Liver (tissue), 9 donors: ENCODE data around the gene UBR4. TPM values are rescaled to one million over a fixed set of nuclear protein-coding genes. Genes with fewer than 3 reads are reported as not detected.
"Not testable (repeated sequence)": the region's sequence is repeated elsewhere in the genome, so short reads cannot be mapped to it uniquely, and the experiment has no call there.

Source experiments
- DNase-seq: peaks from one replicate; pipeline ENCODE4 v3.0.0-alpha.2; 2017; ENCODE audit warnings: low spot score
- H3K27ac ChIP-seq, 2 donors: one replicate each; pipeline ENCODE4 v1.7.0; 2013; ENCODE audit warnings: inconsistent platforms in 2 of 2, low read length in 2 of 2, control low read depth in 1 of 2, low read depth in 1 of 2, mild to moderate bottlenecking in 1 of 2
- H3K27me3 ChIP-seq, 4 donors: one replicate each; pipeline versions ENCODE4 v1.6.1 to v1.7.0; 2013; ENCODE audit warnings: low read length in 3 of 4, inconsistent platforms in 1 of 4, mild to moderate bottlenecking in 1 of 4, moderate library complexity in 1 of 4; ENCODE audit not compliant: control insufficient read depth in 4 of 4, insufficient read depth in 4 of 4
- H3K36me3 ChIP-seq, 4 donors: one replicate each; pipeline versions ENCODE4 v1.6.1 to v1.7.0; 2013; ENCODE audit warnings: low read length in 3 of 4, mild to moderate bottlenecking in 3 of 4, low read depth in 1 of 4, moderate library complexity in 1 of 4; ENCODE audit not compliant: control insufficient read depth in 4 of 4, insufficient read depth in 3 of 4
- H3K4me1 ChIP-seq, 4 donors: one replicate each; pipeline versions ENCODE4 v1.6.1 to v1.7.0; 2013; ENCODE audit warnings: low read length in 3 of 4, mild to moderate bottlenecking in 3 of 4, moderate library complexity in 1 of 4; ENCODE audit not compliant: control insufficient read depth in 4 of 4, insufficient read depth in 4 of 4
- H3K4me3 ChIP-seq, 3 donors: one replicate each; pipeline versions ENCODE4 v1.6.1 to v1.7.0; 2013; ENCODE audit warnings: low read length in 3 of 3, control low read depth in 1 of 3, low read depth in 1 of 3, mild to moderate bottlenecking in 1 of 3
- H3K9ac ChIP-seq, 2 donors: one replicate each; pipeline ENCODE4 v1.7.0; 2013; ENCODE audit warnings: low read length in 2 of 2, mild to moderate bottlenecking in 2 of 2, moderate library complexity in 2 of 2, control low read depth in 1 of 2, low read depth in 1 of 2
- H3K9me3 ChIP-seq, 4 donors: one replicate each; pipeline versions ENCODE4 v1.6.1 to v1.7.0; 2013; ENCODE audit warnings: low read length in 3 of 4; ENCODE audit not compliant: control insufficient read depth in 4 of 4
- EGR1 ChIP-seq, 2 donors: IDR thresholded peaks; 2 replicates each; pipeline ENCODE4 v1.6.1; 2016 to 2018; ENCODE audit warnings: antibody characterized with exemption in 2 of 2, low read depth in 2 of 2
- FOXA1 ChIP-seq: IDR thresholded peaks from 2 replicates; pipeline ENCODE4 v1.6.1; 2016; ENCODE audit warnings: antibody characterized with exemption
- FOXA2 ChIP-seq: IDR thresholded peaks from 2 replicates; pipeline ENCODE4 v1.6.1; 2016; ENCODE audit warnings: antibody characterized with exemption
- GABPA ChIP-seq, 2 donors: IDR thresholded peaks in 1 of 2; conservative IDR thresholded peaks in 1 of 2; 2 replicates each; pipeline ENCODE4 v1.6.1; 2016; ENCODE audit warnings: antibody characterized with exemption in 2 of 2, mild to moderate bottlenecking in 1 of 2, moderate library complexity in 1 of 2
- HNF4A ChIP-seq, 2 donors: conservative IDR thresholded peaks; 2 replicates each; pipeline ENCODE4 v1.6.1; 2016; ENCODE audit warnings: antibody characterized with exemption in 2 of 2, mild to moderate bottlenecking in 2 of 2
- HNF4G ChIP-seq: IDR thresholded peaks from 2 replicates; pipeline ENCODE4 v1.6.1; 2016; ENCODE audit warnings: antibody characterized with exemption
- NR2F2 ChIP-seq: IDR thresholded peaks from 2 replicates; pipeline ENCODE4 v1.6.1; 2016; ENCODE audit warnings: antibody characterized with exemption
- RAD21 ChIP-seq, 2 donors: IDR thresholded peaks; 2 replicates each; pipeline ENCODE4 v1.6.1; 2016; ENCODE audit warnings: antibody characterized with exemption in 2 of 2, mild to moderate bottlenecking in 2 of 2
- RXRA ChIP-seq, 2 donors: IDR thresholded peaks; 2 replicates each; pipeline ENCODE4 v1.6.1; 2017 to 2018; ENCODE audit warnings: antibody characterized with exemption in 2 of 2, mild to moderate bottlenecking in 1 of 2
- SP1 ChIP-seq: IDR thresholded peaks from 2 replicates; pipeline ENCODE4 v1.6.1; 2018; ENCODE audit warnings: antibody characterized with exemption, mild to moderate bottlenecking
- TAF1 ChIP-seq: conservative IDR thresholded peaks from 2 replicates; pipeline ENCODE4 v1.6.1; 2016; ENCODE audit warnings: antibody characterized with exemption, mild to moderate bottlenecking
- YY1 ChIP-seq: IDR thresholded peaks from 2 replicates; pipeline ENCODE4 v1.6.1; 2016; ENCODE audit warnings: antibody characterized with exemption, mild to moderate bottlenecking
- WGBS: extraction: QIAGEN DNeasy Blood & Tissue Kit; methylation state at CpG from one replicate; pipeline ENCODE4 v1.1.7; 2013; 5-methylcytosine and 5-hydroxymethylcytosine counted together
- polyA plus RNA-seq, 2 donors: library from polyadenylated mRNA; stranded (reverse) in 1 of 2; unstranded in 1 of 2; fragments of 200-250 nt in 1 of 2; fragments of >200 nt in 1 of 2; fragmentation: Nextera tagmentation in 1 of 2; extraction: Ambion mirVana in 1 of 2; gene quantifications; one replicate each; pipeline versions ENCODE4 v1.2.1 to v1.2.3, GENCODE V29; 2013 to 2015
- total RNA-seq, 2 donors: library from RNA; depleted of rRNA; stranded (reverse); fragments of >200 nt; gene quantifications; one replicate each; pipeline ENCODE4 v1.2.3, GENCODE V29; 2014
- TF ChIP-seq, protein P1 (sequence below): IDR thresholded peaks from 2 replicates; pipeline ENCODE4 v1.6.1; 2016; ENCODE audit warnings: antibody characterized with exemption
- TF ChIP-seq, protein P2 (sequence below): fragments of 150-350 bp; IDR thresholded peaks from 2 replicates; pipeline ENCODE4 v1.5.1; 2017; ENCODE audit warnings: improper control_type of control experiment, low read depth, low read length; ENCODE audit not compliant: missing input control
- TF ChIP-seq, protein P3 (sequence below): IDR thresholded peaks from 2 replicates; pipeline ENCODE4 v1.6.1; 2016; ENCODE audit warnings: antibody characterized with exemption
- TF ChIP-seq, protein P4 (sequence below): IDR thresholded peaks from 2 replicates; pipeline ENCODE4 v1.6.1; 2016; ENCODE audit warnings: antibody characterized with exemption, mild to moderate bottlenecking
- TF ChIP-seq, protein P5 (sequence below): IDR thresholded peaks from 2 replicates; pipeline ENCODE4 v1.6.1; 2016; ENCODE audit warnings: antibody characterized with exemption
- donor health status: healthy.
- donor health status: healthy.
- donor health status: healthy.
- donor health status: healthy.
- donor health status: healthy.

Gene UBR4
- total and polyA plus RNA-seq, 4 donors, result 45.4 to 156 (median 86.9) TPM

DNA sequence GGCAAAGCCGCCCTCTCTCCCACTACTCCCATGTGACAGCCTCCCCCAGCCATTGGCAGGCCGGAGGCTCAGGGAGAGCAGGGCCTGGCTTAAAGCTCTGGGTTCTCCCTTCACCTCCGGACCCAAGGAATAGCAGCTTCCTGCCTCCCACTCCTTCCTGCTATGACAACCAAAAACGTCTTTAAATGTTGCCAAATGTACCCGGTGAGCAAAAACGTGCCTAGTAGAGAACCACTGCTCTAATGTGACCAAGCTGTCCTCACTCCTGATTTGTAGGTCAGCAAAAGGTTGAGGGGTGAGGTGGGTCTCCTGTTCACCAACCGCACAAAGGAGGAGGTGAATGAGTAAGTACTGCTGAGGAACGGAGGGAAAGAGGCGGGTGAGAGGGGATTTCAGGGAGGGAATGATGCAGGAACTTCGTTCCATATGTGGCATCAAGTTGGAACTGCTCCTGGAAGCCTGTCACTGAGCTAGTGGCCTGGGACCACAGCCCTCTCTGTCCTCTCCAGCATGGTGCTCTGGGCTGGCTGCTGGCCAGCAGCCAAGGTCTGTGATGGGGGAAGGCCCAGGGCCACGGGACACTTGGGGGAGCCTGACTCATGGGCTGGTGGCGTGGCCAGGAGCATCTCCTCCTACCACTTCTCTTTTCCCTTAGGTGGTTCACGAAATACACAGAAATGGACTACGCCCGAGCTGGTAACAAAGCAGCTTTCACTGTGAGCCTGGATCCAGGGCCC, 47.3 kb upstream of the UBR4 start:
- no peak for DNase-seq
- no peaks in the 10 kb centered on the region for H3K27me3 ChIP-seq
- no peaks in the 10 kb centered on the region for H3K9me3 ChIP-seq
- peaks cover 12 to 64% (median 26%) of the 10 kb centered on the region in 4 donors for H3K36me3 ChIP-seq
- TF ChIP-seq, protein P1, sequence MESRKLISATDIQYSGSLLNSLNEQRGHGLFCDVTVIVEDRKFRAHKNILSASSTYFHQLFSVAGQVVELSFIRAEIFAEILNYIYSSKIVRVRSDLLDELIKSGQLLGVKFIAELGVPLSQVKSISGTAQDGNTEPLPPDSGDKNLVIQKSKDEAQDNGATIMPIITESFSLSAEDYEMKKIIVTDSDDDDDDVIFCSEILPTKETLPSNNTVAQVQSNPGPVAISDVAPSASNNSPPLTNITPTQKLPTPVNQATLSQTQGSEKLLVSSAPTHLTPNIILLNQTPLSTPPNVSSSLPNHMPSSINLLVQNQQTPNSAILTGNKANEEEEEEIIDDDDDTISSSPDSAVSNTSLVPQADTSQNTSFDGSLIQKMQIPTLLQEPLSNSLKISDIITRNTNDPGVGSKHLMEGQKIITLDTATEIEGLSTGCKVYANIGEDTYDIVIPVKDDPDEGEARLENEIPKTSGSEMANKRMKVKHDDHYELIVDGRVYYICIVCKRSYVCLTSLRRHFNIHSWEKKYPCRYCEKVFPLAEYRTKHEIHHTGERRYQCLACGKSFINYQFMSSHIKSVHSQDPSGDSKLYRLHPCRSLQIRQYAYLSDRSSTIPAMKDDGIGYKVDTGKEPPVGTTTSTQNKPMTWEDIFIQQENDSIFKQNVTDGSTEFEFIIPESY, result no peak
- no peak for TF ChIP-seq TAF1
- TF ChIP-seq, protein P2, sequence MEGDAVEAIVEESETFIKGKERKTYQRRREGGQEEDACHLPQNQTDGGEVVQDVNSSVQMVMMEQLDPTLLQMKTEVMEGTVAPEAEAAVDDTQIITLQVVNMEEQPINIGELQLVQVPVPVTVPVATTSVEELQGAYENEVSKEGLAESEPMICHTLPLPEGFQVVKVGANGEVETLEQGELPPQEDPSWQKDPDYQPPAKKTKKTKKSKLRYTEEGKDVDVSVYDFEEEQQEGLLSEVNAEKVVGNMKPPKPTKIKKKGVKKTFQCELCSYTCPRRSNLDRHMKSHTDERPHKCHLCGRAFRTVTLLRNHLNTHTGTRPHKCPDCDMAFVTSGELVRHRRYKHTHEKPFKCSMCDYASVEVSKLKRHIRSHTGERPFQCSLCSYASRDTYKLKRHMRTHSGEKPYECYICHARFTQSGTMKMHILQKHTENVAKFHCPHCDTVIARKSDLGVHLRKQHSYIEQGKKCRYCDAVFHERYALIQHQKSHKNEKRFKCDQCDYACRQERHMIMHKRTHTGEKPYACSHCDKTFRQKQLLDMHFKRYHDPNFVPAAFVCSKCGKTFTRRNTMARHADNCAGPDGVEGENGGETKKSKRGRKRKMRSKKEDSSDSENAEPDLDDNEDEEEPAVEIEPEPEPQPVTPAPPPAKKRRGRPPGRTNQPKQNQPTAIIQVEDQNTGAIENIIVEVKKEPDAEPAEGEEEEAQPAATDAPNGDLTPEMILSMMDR, result no peak
- TF ChIP-seq, protein P3, sequence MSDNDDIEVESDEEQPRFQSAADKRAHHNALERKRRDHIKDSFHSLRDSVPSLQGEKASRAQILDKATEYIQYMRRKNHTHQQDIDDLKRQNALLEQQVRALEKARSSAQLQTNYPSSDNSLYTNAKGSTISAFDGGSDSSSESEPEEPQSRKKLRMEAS, result no peak
- TF ChIP-seq EGR1 (IDR thresholded peaks at IDR 0.05; ENCODE audit: low read depth in 2 of 2), result no peak
- TF ChIP-seq HNF4G, result no peak
- no peak for TF ChIP-seq NR2F2
- 76% methylated on average over 15 of the region's 15 CpGs for WGBS
- H3K4me3 ChIP-seq, result no peak overlapping the region
- H3K4me1 ChIP-seq, result peaks cover 7 to 18% (median 14%) of the 10 kb centered on the region in 4 donors
- no peak overlapping the region for H3K27ac ChIP-seq
- no peak overlapping the region for H3K9ac ChIP-seq

DNA sequence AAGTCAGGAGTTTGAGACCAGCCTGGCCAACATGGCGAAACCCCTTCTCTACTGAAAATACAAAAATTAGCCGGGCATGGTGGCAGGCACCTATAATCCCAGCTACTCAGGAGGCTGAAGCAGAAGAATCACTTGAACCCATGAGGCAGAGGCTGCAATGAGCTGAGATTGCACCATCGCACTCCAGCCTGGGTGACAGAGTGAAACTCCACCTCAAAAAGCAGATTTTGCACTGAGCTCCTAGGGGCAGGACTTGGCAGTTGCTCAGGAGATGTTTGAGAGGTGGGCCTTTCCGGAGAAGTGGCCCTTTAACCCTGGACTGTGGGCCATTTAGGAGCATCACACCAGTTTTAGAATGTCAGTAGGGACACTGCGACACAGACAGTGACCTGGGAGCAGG, 46.2 kb upstream of the UBR4 start:
- H3K27ac ChIP-seq, H3K4me3 ChIP-seq, H3K9ac ChIP-seq, H3K27me3 ChIP-seq, DNase-seq, H3K9me3 ChIP-seq: not testable (repeated sequence)
- Histone ChIP-seq H3K4me1 (peaks cover 8 to 21% (median 15%) of the 10 kb centered on the region in 4 donors), H3K36me3 (peaks cover 12 to 55% (median 24%) of the 10 kb centered on the region in 4 donors)
- 95% methylated on average over 5 of the region's 5 CpGs for whole genome bisulfite sequencing

DNA sequence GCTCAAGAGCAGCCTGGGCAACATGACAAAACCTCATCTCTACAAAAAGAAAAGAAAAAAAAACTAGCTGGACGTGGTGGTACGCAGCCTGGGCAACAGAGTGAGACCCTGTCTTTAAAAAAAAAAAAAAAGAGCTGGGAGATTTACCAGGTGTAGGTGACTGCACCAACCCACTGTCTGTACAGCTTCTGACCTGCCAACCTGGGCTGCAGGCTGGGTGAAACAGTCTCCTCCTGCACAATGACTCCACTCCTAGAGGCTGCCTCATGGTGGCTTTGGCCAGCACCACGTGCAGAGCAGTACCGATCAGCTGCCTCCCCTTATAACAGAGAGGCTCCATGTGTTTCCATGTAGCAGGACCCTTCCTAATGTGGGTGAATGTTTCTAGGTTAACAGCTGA, 45.2 kb upstream of the UBR4 start:
- Histone ChIP-seq H3K4me3 (no peak overlapping the region), H3K4me1 (peaks cover 8 to 28% (median 21%) of the 10 kb centered on the region in 4 donors), H3K27me3 (no peaks in the 10 kb centered on the region), H3K27ac (no peak overlapping the region), H3K9ac (no peak overlapping the region), H3K9me3 (no peaks in the 10 kb centered on the region), H3K36me3 (peaks cover 10 to 47% (median 20%) of the 10 kb centered on the region in 4 donors)
- no peak for DNase-seq
- WGBS, result 92% methylated on average over 4 of the region's 4 CpGs
- TF ChIP-seq TAF1, result no peak
- TF ChIP-seq FOXA1, result no peak
- no peak for TF ChIP-seq HNF4G
- no peak for TF ChIP-seq HNF4A (conservative IDR thresholded peaks at IDR 0.05)
- TF ChIP-seq YY1, result no peak
- TF ChIP-seq EGR1 (IDR thresholded peaks at IDR 0.05; ENCODE audit: low read depth in 2 of 2), result no peak
- TF ChIP-seq FOXA2, result no peak
- TF ChIP-seq, protein P2, result no peak
- TF ChIP-seq, protein P4, sequence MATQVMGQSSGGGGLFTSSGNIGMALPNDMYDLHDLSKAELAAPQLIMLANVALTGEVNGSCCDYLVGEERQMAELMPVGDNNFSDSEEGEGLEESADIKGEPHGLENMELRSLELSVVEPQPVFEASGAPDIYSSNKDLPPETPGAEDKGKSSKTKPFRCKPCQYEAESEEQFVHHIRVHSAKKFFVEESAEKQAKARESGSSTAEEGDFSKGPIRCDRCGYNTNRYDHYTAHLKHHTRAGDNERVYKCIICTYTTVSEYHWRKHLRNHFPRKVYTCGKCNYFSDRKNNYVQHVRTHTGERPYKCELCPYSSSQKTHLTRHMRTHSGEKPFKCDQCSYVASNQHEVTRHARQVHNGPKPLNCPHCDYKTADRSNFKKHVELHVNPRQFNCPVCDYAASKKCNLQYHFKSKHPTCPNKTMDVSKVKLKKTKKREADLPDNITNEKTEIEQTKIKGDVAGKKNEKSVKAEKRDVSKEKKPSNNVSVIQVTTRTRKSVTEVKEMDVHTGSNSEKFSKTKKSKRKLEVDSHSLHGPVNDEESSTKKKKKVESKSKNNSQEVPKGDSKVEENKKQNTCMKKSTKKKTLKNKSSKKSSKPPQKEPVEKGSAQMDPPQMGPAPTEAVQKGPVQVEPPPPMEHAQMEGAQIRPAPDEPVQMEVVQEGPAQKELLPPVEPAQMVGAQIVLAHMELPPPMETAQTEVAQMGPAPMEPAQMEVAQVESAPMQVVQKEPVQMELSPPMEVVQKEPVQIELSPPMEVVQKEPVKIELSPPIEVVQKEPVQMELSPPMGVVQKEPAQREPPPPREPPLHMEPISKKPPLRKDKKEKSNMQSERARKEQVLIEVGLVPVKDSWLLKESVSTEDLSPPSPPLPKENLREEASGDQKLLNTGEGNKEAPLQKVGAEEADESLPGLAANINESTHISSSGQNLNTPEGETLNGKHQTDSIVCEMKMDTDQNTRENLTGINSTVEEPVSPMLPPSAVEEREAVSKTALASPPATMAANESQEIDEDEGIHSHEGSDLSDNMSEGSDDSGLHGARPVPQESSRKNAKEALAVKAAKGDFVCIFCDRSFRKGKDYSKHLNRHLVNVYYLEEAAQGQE, result no peak
- TF ChIP-seq, protein P5, sequence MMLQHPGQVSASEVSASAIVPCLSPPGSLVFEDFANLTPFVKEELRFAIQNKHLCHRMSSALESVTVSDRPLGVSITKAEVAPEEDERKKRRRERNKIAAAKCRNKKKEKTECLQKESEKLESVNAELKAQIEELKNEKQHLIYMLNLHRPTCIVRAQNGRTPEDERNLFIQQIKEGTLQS, result no peak
- no peak for TF ChIP-seq NR2F2
- no peak for TF ChIP-seq RAD21 (IDR thresholded peaks at IDR 0.05)
- TF ChIP-seq SP1, result no peak
- TF ChIP-seq RXRA (IDR thresholded peaks at IDR 0.05), result no peak
- no peak for TF ChIP-seq GABPA (IDR thresholded peaks at IDR 0.05 in 1 of 2, conservative IDR thresholded peaks at IDR 0.05 in 1 of 2)
